GM19452 (cell line): ENCODE results near the gene GNPTG.
A peak's percentile ranks its signal among the peaks of the same experiment; 100 is the strongest.

Experiments
- ATAC-seq: cut with Tn5 transposase; IDR thresholded peaks from one replicate; pipeline ENCODE4 v1.9.1; 2021; ENCODE audit not compliant: unreplicated experiment

The GNPTG gene

GRCh38 chr16:1333149-1333812 lies 18.4 kb upstream of the GNPTG start, which contains the start of gene BAIAP3:
Gene BAIAP3, plus strand, starts transcription at chr16:1333645. Its CDS starts 4,905 bp downstream, at chr16:1338550.
- no peak for ATAC-seq

- no peak for ATAC-seq
Measured at GRCh38 chr16:1333854-1334700, 17.7 kb upstream of the GNPTG start.

DNA sequence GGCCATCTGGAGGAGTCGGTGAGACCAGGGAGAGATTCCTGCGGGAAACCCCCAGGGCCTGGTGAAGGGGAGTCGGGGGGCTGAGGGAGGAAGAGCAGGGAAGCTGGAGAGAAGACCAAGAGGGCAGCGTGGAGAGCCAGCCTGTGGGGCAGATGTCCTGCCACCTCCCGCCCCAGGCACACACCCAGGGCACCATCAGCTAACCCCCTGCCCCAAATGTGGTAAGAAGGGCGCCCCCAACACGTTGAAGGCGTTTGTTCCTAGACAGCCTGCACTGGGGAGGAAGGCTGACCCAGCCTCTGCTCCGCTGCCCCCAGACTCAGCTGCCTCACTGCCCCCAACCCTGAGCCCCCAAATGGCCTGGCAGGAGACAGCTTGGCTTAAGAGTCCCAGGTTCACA lies 17.0 kb upstream of the GNPTG start:
- no peak for ATAC-seq

DNA sequence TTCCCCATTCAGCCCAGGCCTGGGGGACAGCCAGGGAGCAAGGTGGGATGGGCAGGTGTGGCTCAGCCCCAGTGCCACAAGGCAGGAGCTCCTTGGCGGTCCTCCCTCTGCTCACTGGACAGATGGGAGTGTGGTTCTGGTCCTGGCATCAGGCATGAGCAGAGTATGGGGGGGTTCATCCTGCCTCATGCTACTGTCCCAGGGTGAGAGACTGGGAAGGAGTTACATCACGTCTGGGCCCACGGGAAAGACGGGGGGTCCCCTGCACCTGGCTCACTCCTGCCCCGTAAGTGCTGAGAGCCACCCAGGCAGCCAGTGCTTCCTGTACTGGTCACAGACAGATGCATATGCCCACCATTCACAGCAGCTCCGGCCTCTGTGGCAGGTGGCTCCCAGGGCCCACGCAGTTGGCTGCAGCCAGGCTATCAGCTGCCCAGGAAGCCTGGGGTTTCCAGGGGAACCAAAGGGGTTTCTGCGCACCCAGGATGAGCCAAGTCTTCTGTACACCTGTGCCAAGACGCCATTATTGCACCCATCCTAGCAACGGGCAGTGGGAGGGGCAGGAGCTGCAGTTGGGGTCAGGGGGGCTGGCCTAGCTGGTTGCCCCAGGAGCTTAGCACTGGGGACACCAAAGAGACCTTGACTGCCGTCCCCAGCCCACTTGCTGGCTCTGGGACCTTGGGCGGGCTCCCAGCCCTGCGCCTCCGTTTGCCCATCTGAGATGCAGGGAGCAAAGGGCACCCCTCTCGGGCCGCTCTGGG lies 16.3 kb upstream of the GNPTG start:
- ATAC-seq: no peak

- ATAC-seq: no peak
Measured at GRCh38 chr16:1335996-1336395, 15.7 kb upstream of the GNPTG start.

- no peak for ATAC-seq
Measured at GRCh38 chr16:1336619-1337018, 15.1 kb upstream of the GNPTG start.

- no peak for ATAC-seq
Measured at GRCh38 chr16:1337486-1337885, 14.2 kb upstream of the GNPTG start.

DNA sequence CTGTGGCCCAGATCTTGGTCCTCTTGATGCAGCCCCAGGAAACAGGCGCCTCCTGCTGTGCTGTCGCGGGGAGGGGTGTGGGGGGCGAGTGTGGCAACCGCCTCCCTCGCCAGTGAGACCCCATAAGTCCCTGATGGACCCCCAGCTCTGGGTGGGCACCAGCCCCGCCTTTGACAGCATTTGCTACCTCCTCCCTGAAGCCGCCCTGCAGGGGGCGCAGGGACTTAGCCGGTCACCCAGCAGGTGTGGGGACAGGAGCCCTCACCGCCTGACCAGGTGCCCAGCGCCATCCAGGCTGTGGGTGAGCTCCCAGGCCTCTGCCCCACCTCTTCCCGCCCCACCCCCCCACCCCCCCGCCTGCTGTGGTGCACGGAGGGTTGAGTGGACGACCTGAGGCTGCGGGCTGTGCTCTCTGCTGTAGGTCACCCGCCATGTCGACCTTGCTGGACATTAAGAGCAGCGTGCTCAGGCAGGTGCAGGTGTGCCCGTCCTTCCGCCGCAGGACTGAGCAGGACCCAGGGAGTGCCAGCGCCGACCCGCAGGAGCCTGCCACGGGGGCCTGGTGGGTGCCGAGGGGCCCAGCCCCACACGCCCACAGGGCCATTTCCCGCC lies 13.5 kb upstream of the GNPTG start:
- no peak for ATAC-seq

- no peak for ATAC-seq
Measured at GRCh38 chr16:1338855-1339675, 12.7 kb upstream of the GNPTG start.

DNA sequence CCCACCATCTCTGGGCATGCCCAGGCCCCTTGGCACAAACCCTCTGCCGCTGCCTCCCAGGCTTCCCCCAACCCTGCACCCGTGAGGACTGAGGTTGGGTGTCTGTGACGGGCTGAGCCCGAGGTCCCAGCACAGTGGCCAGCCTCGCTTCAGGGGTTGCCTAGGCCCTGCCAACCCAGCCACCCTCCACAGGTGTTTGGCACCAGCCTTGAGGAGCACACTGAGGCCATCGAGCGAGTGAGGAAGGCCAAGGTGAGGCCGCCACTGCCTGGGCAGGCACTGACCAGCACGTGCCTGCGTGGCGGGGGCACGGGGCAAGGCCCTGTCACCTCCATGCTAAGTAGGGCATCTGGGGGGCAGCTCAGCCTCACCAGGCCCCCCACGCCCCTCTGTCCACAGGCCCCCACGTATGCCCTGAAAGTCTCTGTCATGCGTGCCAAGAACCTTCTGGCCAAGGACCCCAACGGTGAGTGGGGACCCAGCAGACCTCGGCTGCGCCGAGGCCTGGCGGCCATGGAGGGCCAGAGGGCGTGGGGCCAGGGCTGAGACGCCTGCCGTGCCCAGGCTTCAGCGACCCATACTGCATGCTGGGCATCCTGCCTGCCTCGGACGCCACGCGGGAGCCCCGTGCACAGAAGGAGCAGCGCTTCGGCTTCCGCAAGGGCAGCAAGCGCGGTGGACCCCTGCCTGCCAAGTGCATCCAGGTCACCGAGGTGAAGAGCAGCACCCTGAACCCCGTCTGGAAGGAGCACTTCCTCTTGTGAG lies 10.8 kb upstream of the GNPTG start:
- ATAC-seq: no peak

GRCh38 chr16:1341495-1342420 lies 10.0 kb upstream of the GNPTG start:
- no peak for ATAC-seq

DNA sequence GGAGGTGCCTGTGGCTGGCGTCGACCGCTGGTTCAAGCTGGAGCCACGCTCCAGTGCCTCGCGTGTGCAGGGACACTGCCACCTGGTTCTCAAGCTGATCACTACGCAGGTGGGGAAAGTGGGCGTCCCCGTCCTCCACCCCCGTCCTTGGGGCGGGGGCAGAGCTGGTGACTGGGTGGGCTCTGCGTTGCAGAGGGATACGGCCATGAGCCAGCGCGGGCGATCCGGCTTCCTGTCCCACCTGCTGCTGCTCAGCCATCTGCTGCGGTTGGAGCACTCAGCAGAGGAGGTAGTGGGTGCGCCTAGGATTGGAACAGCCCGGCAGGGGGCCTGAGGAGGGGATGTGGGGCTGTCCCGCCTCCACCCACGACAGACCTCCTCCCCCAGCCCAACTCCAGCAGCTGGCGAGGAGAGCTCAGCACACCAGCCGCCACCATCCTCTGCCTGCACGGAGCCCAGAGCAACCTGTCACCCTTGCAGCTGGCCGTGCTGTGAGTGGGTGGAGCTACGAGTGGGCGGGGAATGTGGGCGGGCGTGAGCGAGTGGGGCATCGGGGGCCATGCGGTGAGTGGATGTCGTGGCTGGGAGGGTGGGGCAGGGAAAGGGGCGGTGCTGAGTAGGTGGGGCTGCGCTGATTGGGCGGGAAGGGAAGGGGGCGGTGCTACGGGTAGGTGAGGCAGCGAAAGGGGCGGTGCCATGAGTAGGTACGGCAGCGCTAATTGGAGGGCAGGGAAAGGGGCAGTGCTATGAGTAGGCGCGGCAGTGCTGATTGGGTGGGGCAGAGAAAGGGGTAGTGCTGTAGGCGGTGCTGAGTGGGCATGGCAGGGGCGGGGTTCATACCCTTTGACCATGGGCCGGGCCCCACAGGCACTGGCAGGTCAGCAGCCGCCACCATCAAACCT lies 9.0 kb upstream of the GNPTG start:
- peak; percentile 78 for ATAC-seq

DNA sequence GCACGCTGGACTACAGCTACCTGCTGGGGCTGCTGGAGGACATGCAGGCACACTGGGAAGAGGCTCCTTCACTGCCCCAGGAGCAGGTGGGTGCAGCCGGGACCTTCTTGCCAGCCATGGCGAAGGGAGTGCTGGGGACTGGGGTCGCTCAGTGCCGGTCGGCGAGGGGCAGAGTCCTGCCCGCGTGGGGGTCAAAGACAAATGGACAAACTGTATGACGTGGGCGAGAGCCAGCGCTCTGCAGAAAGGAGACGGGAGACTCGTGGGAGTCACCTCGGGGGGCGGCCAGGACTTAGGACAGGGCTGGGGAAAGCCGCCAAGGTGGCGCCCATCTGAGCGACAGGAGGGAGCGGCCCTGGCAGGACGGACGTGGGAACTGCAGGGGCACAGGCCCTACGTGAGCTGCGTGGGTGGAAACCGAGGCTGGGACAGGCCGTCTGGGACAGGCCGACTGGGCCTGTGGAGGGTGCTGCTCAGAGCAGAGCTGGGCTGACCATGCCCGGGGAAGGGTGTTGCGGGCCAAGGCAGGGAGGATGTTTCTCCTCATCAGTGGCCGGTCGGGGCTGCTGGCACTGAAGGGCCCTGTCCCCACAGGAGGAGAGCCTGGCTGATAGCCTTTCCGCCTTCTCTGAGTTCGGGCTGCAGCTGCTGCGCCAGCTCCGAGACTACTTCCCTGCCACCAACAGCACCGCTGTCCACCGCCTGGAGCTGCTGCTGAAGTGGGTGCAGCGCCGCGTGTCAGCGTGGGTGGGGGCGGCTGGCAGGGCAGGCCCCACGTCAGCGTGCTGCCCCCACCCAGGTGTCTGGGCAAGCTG lies 8.1 kb upstream of the GNPTG start:
- no peak for ATAC-seq

DNA sequence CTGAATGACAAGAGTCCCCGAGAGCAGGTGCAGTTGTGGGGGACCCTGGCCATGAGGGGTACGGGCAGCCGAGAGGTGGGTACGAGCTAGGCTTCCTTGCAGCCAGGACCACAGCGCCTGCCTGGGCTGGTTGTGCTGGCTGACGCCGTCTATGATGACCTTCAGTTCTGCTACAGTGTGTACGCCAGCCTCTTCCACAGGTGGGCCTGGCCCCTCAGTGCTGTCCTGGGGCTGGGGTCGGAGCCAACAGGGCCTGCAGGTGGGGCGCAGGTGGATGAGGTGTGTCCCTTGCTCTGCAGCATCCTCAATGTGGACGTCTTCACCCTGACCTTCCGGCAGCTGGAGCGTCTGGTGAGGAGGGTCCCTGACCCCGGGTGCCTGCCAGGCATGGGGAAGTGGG lies 7.2 kb upstream of the GNPTG start:
- no peak for ATAC-seq

GRCh38 chr16:1345087-1345486 lies 6.6 kb upstream of the GNPTG start:
- no peak for ATAC-seq

GRCh38 chr16:1345651-1346421 lies 5.9 kb upstream of the GNPTG start:
- ATAC-seq: no peak
